NCI-H82 (cell line): ENCODE data around the gene ALDH3B1.
A peak's percentile ranks its signal among the peaks of the same experiment; 100 is the strongest.

ENCODE experiments used
- DNase-seq: peaks from one replicate; lab custom pipeline; 2025; lab: John Stamatoyannopoulos, UW

The ALDH3B1 gene

DNA sequence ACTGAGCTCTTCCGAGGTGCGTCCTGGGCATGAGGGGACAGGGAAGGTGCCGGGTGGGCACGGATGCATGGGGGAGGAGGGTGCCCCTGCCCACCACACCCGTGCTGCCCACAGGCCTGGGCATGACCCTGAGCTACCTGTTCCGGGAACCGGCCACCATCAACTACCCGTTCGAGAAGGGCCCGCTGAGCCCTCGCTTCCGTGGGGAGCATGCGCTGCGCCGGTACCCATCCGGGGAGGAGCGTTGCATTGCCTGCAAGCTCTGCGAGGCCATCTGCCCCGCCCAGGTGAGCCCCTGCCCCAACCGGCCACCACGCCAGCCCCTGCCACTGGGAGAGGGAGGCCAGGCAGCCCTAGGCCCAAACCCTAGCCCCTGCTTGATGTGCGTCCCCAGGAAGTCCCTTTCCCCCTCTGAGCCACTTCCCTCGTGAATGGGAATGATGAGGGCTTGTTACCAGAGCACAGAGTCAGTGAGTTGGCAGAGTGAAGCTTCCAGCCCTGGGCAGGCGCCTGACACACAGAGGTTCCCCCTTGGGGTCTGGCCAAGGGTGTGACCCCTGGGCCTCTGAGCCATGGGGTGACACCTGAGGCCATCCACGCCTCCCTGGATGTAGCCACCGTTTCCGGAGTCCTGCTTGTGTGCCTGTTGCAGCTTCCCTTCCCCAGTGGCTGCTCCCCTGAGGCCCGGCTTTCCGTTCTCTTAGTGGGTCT, 23.0 kb downstream of the ALDH3B1 start:
- DNase-seq = no peak

DNA sequence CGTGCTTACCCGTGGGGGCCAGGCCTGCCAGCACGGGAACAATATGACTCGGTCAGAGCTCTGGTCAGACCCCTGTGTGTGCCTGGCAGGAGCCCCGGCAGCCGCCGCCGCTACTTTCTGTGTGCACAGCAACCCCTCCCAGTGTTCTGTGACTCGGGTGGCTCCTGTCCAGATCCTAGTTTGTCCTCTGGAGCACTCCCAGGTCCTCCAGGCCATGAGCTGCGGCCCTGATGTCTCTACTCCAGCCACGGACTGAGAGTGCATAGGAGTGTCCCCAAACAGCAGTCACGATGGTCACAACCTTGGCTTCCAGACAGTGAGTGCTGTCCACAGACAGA, 23.6 kb downstream of the ALDH3B1 start:
- DNase-seq = no peak

DNA sequence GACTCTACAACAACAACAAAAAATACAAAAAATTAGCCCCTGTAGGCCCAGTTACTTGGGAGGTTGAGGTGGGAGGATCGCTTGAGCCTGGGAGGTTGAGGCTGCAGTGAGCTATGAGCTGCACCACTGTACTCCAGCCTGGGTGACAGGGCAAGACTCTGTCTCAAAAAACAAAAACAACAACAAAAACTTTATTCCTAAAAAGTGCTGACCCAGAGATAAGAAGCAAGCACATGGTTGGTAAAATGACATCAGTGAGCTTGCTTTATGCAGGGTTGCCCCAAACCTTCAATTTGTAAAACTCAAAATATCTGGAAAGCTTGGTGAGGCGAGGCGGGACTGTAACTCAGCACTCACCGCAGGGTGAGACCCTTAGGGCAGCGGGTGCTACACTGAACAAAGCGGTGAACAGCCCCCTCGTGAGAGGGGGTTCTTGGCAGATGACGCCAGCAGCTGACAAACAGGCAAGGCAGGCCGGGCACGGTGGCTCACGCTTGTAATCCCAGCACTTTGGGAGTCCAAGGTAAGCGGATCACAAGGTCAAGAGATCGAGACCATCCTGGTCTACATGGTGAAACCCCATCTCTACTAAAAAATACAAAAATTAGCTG, 25.2 kb downstream of the ALDH3B1 start:
- DNase-seq = no peak

DNA sequence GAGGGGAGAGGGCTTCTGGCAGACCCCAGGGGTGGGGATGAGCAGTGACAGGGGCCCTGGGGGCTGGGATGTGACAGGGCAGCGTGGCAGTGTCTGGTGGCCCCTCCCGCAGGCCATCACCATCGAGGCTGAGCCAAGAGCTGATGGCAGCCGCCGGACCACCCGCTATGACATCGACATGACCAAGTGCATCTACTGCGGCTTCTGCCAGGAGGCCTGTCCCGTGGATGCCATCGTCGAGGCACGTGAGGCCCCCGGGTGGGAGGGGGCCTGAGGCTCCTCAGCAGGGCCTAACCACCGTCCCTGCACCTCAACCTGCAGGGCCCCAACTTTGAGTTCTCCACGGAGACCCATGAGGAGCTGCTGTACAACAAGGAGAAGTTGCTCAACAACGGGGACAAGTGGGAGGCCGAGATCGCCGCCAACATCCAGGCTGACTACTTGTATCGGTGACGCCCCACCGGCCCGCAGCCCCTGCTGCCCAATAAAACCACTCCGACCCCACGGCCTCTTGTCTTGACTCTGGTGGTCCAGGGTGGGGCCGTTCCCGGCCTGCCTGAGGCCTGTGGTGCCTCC, 26.1 kb downstream of the ALDH3B1 start:
- no peak for DNase-seq

DNA sequence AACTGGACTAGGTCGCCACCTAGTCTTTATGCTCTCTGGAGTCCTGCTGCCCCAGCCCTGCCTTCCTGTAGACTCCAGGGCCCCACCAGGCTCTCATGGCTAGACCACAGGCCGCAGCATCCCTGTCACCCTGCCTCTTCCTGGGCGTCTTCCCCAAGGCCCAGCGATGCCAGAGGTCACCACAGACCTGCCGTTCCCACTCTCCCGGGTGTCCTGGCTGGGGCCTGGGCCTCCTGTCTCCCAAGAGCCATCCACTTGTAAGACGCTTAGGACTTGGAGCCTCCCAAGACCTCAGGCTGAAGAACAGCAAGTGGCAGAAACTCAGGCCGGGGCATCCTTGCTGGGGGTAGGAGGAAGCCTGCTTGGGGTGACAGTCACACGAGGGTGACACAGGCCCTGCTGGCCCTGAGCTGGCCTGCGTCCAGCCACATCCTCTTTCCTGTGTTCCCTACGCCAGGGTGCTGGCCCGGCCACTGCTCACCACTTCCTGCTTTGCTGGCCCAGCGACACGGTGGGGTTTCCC, 26.7 kb downstream of the ALDH3B1 start:
- no peak for DNase-seq

DNA sequence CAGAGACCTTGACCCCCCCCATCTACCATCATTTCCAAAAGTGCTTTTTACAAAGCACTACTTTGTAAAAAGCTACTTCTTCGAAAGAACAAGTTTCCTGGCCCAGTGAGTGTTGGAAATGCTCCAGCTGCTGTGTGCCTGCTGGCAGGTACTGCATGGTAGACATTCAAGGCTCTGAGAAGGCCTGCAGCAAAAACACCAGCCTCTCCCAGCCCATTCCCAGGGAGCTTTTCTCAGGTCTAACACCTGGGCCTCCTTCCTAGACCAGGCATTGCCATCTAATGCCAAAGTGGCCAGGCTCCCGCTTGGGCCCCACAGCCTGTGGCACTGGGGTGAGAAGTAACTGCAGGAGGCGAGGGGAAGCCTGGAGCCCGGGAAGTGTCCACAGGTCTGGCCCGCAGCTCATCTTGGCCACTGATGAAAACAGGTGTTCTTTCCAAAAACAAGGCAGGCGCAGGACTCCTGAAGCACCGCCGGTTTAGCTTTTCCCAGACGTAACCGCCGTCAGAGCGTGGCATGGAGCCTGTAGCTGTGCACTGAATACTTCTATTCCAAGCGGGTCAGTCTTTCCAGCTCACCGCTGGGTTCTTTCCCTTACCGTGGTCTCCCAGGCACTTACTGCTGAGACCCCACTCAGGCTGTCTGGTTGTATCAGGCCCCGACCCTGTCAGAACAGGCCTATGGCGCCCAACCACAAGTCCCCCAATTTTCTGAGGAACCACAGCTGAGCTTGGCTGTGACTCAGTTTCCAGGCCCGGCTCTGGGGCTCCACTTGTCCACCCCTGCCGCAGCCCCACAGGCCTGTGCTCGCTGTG, 27.5 kb downstream of the ALDH3B1 start:
- DNase-seq = no peak

DNA sequence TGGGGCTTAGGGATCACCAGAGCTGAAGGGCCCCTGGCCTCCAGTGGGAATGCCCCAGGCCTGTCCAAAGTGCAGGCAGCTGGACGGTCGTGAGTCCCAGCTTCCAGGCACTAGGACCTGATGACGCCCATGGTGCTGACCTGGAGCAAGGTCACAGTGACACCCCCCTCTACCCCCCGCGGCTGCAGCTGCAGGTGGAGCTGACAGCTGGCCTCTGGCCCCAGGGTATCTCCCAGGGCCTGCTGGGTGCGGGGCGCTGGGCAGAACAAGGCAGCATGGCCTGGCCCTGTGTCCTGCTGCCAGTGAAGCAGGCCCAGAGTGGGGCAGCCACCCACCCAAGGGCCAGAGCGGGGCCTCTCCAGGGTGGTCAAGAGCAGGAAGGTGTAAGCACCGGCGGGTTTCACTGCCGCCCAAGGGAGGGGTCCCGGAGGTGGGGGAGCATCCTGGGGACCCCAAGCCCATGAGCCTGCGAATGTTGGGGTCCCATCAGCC, 28.1 kb downstream of the ALDH3B1 start:
- peak; percentile 15 for DNase-seq

DNA sequence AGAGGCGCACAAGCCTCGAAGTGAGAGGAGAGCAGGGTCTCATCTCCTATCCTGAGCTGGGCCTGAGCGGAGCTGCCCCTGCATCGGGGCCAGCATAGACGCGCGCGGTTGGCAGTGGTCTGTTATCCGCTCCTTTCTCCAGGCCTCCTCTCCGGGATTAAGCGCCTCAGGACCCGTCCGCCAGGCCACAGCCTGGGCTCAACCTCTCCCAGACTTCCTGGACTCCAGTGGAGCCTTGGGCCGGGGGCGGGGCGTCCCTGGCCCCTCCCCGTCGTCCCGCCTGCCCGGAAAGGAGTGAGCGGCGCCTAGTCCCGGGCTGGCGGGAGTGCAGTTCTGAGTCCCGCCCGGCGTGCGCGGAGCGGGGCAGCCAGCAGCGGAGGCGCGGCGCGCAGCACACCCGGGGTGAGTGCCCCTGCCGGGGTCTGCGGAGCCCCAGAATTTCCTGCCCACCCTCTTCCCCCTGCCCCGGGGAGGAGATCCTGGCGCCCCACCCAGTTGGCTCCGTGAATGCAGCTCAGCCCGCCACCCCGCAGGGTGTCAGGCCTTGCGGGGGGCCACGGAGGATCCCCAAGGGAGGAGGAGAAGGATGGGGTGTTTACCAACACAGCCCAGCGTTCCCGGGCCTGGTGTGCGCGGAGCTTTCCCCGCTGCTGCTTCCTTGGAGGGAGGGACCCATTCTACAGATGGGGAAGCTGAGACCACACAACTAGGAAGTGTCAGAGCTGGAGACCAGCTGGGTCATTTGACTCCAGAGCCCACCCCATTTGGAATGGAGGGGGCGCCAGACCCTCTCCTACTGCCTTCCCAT, 28.8 kb downstream of the ALDH3B1 start, which contains the start of gene TCIRG1:
Gene TCIRG1 (plus strand): TSS at position 308 of the 808 bp plus-strand sequence. CDS start 2,247 bp downstream, outside the sequence.
- DNase-seq = no peak

DNA sequence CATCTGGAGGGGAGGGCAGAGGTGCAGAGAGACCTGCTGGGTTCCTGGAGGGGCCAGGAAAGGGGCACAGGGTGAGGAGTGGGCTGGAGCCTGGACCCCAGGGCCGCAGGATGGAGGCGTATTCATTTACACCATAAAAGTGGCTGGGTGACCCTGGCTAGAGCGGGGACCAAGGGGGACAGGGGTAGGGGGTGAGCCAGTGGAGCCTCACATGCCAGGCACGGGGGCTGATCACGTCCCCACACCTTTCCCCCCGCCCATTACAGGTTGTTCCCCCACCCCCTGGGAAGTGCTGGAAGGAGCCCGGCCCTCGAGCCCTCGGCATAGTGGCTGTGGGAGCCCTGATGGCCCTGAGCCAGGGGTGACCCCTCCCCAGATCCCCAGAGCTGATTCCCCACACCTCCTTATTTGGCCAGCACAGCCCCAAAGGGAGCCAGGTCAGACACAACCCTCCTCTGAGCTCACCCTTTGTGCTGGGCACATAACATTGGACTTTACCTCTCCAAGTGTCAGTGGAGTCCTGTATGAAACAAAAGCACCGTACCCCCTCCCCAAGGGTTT, 29.5 kb downstream of the ALDH3B1 start:
- DNase-seq = no peak

DNA sequence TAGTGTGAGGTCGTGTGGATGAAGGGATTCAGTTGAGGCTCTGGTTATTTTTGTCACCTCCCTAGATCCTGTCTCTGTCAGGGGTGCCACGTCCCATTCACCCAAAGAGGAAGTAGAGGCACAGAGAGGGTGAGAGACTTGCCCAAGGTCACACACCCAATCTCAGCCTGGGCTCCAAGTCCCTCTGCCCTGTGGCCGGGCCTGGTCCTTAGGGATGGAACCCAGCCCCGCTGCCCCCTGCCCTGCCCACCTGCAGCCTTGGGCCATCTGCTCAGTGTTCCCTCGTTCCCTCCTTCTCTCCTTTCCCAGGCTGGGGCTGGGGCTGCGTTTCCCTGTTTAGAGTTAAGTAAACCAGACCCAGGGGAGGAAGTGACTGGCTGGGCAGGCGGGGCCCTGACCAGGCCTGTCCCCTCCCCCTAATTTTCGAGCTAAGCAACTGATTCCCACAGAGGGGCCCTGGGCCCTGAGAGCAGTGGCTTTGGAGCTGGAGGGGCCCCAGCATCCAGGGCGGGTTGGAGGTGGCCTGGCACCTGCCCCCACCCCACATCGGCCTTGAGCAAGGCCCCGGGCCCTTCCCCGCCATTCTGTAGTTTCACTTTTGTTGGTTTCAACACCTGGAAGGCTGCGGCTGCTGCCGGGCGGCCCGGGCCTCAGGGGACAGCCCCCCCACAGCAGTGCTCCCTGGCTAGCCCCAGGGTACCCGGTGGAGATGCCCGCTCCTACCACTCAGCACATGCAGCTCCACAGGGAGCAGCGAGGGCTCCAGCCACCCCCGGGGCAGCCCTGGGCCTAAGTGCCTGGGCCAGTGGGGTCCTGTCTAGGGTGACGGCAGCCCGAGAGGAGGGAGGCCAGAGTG, 30.2 kb downstream of the ALDH3B1 start:
- DNase-seq = peak; percentile 53

DNA sequence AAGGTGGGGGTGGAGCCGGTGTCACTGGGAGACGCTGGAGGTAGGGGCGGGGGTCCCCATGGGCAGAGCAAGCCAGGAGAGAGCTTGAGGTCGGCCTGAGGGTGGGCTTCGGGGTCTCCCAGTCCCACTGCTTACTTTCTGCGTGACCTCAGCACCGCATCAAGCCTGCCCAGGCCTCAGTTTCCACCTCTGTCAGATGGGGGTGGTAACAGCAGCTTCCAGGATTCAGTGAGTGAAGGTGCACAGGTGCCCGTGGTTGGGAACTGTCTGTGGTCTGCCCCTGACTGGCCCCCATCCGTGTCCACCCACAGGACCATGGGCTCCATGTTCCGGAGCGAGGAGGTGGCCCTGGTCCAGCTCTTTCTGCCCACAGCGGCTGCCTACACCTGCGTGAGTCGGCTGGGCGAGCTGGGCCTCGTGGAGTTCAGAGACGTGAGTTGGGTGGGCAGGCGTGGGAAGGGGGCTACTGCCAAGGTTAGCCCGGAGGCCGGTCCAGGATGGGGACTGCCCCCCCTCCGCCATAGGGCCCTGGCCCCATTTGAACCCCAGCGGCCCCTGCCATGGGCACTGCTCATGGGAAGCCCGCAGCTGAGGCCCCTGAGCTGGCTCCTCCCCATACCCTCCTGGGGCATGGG, 30.9 kb downstream of the ALDH3B1 start:
- no peak for DNase-seq

DNA sequence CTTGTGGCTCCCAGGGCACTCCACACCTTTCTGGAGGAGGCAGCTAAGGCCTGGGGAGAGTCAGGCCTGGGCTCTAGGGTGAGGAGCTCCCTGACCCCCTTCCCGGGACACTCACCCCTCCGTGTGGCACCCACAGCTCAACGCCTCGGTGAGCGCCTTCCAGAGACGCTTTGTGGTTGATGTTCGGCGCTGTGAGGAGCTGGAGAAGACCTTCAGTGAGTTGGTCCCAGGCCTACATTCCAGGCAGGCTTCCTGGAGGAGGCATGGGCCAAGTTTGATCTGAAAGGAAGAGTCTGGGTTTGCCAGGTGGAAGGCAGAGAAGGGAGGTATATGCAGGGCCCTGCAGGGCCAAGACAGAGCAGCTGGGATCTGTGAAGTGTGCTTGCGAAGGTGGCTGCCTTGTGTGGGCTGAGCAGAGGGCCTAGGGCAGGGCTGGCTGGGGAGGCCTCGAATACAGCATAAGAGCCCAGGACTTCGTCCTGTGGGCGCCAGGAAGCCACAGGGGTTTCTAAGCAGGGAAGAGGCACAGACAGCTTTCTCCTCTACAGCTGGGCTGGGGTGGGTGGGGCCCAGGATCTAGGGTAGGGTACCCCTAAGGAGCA, 31.6 kb downstream of the ALDH3B1 start:
- no peak for DNase-seq

DNA sequence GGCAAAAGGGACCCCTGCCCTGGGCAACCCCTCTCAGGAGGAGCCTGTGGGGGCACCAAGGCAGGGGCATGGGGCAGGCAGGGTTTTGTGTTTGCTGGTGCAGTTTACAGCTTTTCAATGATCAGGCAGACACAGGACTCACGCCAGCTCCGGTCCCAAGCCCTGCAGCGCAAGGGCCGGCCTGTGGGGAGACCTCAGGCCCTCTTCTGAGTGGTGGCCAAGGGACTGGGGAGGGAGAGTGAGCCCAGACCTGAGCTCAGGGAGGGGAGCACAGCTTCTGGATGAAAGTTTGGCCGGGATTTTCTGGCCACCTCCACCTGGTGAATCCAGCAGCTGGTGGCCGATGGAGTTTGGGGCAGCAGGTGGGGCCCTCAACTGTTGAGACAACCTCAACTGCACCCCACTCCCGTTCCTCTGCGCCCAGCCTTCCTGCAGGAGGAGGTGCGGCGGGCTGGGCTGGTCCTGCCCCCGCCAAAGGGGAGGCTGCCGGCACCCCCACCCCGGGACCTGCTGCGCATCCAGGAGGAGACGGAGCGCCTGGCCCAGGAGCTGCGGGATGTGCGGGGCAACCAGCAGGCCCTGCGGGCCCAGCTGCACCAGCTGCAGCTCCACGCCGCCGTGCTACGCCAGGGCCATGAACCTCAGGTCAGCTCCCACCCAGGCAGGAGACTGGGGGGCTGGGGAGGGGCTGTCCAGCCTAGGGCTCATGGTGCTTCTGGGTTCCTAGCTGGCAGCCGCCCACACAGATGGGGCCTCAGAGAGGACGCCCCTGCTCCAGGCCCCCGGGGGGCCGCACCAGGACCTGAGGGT, 32.3 kb downstream of the ALDH3B1 start:
- DNase-seq = no peak

DNA sequence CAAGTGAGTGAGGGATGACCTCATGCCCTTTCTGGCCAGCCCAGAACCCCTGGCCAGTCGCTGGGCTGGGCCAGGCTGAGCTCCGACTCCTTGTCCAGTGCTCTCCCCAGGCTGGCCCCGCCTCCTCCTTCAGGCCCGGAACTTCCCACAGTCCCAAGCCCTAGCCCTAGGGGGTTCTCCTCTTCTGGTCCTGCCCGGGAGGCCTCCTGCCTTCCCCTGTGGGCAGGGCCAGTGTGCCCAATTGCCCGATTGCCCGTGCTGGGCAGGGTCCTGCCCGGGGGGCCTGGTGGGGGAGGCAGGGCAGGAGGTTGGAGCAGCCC, 32.9 kb downstream of the ALDH3B1 start:
- no peak for DNase-seq

DNA sequence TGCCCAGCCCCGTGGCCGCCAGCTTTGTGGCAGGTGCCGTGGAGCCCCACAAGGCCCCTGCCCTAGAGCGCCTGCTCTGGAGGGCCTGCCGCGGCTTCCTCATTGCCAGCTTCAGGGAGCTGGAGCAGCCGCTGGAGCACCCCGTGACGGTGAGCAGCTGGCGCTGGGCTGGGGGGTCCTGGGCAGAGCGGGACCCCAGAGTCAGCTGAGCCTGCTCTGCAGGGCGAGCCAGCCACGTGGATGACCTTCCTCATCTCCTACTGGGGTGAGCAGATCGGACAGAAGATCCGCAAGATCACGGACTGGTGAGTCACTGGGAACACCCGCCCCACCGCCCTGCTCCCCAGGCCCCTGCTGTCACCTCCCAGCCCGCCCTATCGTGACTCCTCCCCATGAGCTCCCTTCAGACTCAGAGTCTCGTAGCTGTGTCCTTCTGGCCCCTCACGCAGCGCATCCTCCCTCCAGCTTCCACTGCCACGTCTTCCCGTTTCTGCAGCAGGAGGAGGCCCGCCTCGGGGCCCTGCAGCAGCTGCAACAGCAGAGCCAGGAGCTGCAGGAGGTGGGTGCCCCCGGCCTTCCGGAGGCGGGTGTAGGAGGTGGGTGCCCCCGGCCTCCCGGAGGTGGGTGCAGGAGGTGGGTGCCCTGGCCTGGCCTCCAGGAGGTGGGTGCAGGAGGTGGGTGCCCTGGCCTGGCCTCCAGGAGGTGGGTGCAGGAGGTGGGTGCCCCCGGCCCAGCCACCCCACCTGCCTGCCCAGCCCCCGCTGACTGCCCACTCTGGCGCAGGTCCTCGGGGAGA, 33.4 kb downstream of the ALDH3B1 start:
- DNase-seq = peak; percentile 20

DNA sequence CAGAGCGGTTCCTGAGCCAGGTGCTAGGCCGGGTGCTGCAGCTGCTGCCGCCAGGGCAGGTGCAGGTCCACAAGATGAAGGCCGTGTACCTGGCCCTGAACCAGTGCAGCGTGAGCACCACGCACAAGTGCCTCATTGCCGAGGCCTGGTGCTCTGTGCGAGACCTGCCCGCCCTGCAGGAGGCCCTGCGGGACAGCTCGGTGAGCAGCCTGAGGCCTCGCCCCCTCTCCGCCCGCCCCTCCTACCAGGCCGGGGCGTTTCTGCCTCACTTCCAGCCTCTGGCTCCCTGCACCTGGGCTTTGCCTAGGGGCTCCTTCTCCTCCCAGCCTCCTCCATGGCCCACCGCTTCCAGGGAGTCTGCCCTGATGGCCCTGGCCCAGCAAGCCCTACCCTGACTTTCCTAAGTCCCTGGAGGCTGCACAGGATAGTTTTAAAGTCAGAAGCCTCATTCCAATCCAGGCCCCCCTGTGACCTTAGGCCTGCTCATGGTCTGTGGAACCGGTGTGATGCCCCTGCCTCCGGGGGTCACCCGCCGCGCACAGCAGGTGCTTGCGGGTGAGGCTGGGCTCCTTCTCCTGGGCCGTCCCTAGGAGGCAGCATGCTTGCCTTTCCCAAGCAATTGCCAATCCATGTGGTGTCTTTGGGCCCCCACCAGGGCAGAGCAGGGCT, 34.2 kb downstream of the ALDH3B1 start:
- no peak for DNase-seq

DNA sequence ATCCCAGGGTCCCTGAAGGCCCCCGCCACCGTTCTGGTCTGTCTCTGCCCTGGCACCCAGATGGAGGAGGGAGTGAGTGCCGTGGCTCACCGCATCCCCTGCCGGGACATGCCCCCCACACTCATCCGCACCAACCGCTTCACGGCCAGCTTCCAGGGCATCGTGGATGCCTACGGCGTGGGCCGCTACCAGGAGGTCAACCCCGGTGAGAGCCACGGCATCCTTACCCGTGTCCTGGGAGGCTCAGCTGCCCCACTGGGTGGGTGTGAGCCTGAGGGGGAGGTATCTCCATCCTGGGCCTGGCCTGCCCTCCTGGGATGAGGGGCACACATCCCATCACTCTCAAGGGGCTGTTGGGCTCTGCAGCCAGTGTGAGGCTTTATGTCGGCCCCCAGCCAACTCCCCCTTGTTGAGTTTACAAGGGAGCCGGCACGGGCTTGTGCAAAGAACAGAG, 34.8 kb downstream of the ALDH3B1 start:
- no peak for DNase-seq
